Parietal lobe (tissue), 2 donors: Measurements from ENCODE around the gene GNL1. TPM values are rescaled to one million over a fixed set of nuclear protein-coding genes. Genes with fewer than 3 reads are reported as not detected.
A peak's percentile ranks its signal among the peaks of the same experiment; 100 is the strongest.

ENCODE experiments used
- small RNA-seq: library from RNA; depleted of rRNA; stranded (forward); fragments of <200 nt; gene quantifications from one replicate; pipeline ENCODE3, GENCODE V24; 2014; ENCODE audit warnings: low replicate concordance
- total RNA-seq: library from RNA; depleted of rRNA; stranded (reverse); fragments of >200 nt; gene quantifications from one replicate; pipeline ENCODE4 v1.2.3, GENCODE V29; 2014

GNL1 gene, protein sequence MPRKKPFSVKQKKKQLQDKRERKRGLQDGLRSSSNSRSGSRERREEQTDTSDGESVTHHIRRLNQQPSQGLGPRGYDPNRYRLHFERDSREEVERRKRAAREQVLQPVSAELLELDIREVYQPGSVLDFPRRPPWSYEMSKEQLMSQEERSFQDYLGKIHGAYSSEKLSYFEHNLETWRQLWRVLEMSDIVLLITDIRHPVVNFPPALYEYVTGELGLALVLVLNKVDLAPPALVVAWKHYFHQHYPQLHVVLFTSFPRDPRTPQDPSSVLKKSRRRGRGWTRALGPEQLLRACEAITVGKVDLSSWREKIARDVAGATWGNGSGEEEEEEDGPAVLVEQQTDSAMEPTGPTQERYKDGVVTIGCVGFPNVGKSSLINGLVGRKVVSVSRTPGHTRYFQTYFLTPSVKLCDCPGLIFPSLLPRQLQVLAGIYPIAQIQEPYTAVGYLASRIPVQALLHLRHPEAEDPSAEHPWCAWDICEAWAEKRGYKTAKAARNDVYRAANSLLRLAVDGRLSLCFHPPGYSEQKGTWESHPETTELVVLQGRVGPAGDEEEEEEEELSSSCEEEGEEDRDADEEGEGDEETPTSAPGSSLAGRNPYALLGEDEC
- total RNA-seq = 48.5 TPM

DNA sequence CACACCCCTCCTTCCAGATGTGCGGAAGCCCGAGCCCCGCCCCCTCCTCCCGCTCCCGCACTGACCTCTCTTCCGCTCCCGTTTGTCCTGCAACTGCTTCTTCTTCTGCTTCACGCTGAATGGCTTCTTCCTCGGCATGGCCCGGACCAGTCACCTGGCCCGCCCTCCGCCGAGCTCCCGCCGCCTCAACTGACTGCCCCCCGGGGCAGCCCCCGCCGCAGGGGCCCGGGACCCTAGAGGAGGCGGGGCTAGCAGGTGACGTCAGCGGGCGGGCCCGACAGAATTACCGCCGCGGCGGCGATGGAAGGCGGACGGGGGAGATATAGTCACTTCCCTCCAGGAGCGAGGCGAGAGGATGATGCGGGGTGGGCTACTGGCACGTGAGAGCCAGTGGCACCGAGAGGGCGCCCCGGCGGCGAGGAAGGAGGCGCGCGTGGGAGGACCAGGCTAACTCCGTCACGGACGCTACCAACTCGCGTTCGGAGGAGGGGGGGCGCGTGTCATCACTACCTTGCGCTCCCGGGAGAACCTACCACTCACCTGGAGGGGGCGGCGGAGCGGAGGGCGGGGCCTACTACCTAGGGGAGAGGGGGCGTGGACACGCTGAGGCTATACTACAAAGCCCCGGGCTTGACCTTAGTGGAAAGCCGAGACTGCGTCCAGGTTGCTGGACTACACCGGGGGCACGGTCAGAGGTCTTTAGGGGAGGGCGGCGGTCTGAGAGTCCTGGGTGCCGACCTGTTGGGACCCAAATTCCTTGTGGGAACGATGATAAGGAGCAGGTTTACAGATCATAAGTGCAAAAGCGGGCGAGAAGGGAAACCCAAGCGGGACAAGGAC, at the start of gene GNL1:
GNL1 (minus strand) TSS at position 424 of the 840 bp plus-strand sequence; CDS start at position 138, 286 bp downstream.

GRCh38 chr6:30571075-30571761, 14.9 kb upstream of the GNL1 start, which contains the start of gene ABCF1:
Gene ABCF1 (plus strand): TSS chr6:30571442. CDS start chr6:30571488, 46 bp downstream.

GRCh38 chr6:30556906-30557682, 805 bp upstream of the GNL1 start, which contains the start of gene PRR3:
Gene PRR3 (plus strand): TSS chr6:30557295. CDS start chr6:30557345, 50 bp downstream.

Small RNAs within 50 kb of the gene (small RNA-seq; reads per million reads assigned to genes)
- gene MIR877 = 1.2 reads per million, percentile 73 among the genes with 10 or more reads in this experiment

Other genes with a start within 250 kb of the GNL1 start
- gene TRIM39, start 229.6 kb downstream of the GNL1 start, total RNA-seq = 10.6 TPM
- 28.8 TPM for gene RPP21, start 211.3 kb downstream of the GNL1 start, total RNA-seq
- gene HLA-E, start 67.0 kb downstream of the GNL1 start, total RNA-seq = 22.2 TPM
- 22.8 TPM for gene PRR3, start 806 bp upstream of the GNL1 start, total RNA-seq
- 24.7 TPM for gene ABCF1, start 15.0 kb upstream of the GNL1 start, total RNA-seq
- 55.7 TPM for gene PPP1R10, start 60.8 kb upstream of the GNL1 start, total RNA-seq
- gene MRPS18B, start 61.4 kb upstream of the GNL1 start, total RNA-seq = 28.2 TPM
- 67.3 TPM for gene ATAT1, start 70.4 kb upstream of the GNL1 start, total RNA-seq
- gene C6orf136, start 90.6 kb upstream of the GNL1 start, total RNA-seq = 14.4 TPM
- 22.5 TPM for gene DHX16, start 116.5 kb upstream of the GNL1 start, total RNA-seq
- 37.2 TPM for gene PPP1R18, start 130.2 kb upstream of the GNL1 start, total RNA-seq
- 4.7 TPM for gene NRM, start 134.5 kb upstream of the GNL1 start, total RNA-seq
- gene MDC1, start 160.8 kb upstream of the GNL1 start, total RNA-seq = 9.4 TPM
- 1,375 TPM for gene TUBB, start 163.9 kb upstream of the GNL1 start, total RNA-seq
- 66.0 TPM for gene FLOT1, start 186.2 kb upstream of the GNL1 start, total RNA-seq
- 1.6 TPM for gene IER3, start 188.1 kb upstream of the GNL1 start, total RNA-seq